ENCODE results near the gene PTPRN2.

The PTPRN2 gene

GRCh38 chr7:157801113-157801512, 786.5 kb downstream of the PTPRN2 start:
- DNase-seq (ENCODE audit: low read depth), result no peak
- TF ChIP-seq POLR2A (IDR thresholded peaks at IDR 0.05; ENCODE audit: extremely low read depth, insufficient read length) (no peak), CTCF (IDR thresholded peaks at IDR 0.05; ENCODE audit: low read depth, low read length) (no peak), MAX (IDR thresholded peaks at IDR 0.05; ENCODE audit: low read depth, low read length) (no peak)
- no peak overlapping the region for H3K4me3 ChIP-seq (ENCODE audit: low read depth, low read length)

GRCh38 chr7:157800281-157800680, 787.3 kb downstream of the PTPRN2 start:
- no peak for TF ChIP-seq CTCF (IDR thresholded peaks at IDR 0.05; ENCODE audit: low read depth, low read length)
- no peak for TF ChIP-seq POLR2A (IDR thresholded peaks at IDR 0.05; ENCODE audit: extremely low read depth, insufficient read length)
- no peak for TF ChIP-seq MAX (IDR thresholded peaks at IDR 0.05; ENCODE audit: low read depth, low read length)
- TF ChIP-seq MYC (IDR thresholded peaks at IDR 0.05; ENCODE audit: low read depth, low read length), result no peak

GRCh38 chr7:157799076-157799685, 788.4 kb downstream of the PTPRN2 start:
- no peak for TF ChIP-seq MAX (IDR thresholded peaks at IDR 0.05; ENCODE audit: low read depth, low read length)
- TF ChIP-seq POLR2A (IDR thresholded peaks at IDR 0.05; ENCODE audit: extremely low read depth, insufficient read length), result no peak
- TF ChIP-seq CTCF (IDR thresholded peaks at IDR 0.05; ENCODE audit: low read depth, low read length), result no peak
- no peak for TF ChIP-seq MYC (IDR thresholded peaks at IDR 0.05; ENCODE audit: low read depth, low read length)
- no peak overlapping the region for H3K4me3 ChIP-seq (ENCODE audit: low read depth, low read length)
- DNase-seq (ENCODE audit: low read depth), result no peak

More at GRCh38 chr7:157800281-157800680, 787.3 kb downstream of the PTPRN2 start:
- no peak overlapping the region for H3K4me3 ChIP-seq (ENCODE audit: low read depth, low read length)
- DNase-seq (ENCODE audit: low read depth), result no peak

- DNase-seq (ENCODE audit: low read depth), result no peak
- H3K4me3 ChIP-seq (ENCODE audit: low read depth, low read length), result no peak overlapping the region
- TF ChIP-seq POLR2A (IDR thresholded peaks at IDR 0.05; ENCODE audit: extremely low read depth, insufficient read length) (no peak), CTCF (IDR thresholded peaks at IDR 0.05; ENCODE audit: low read depth, low read length) (no peak), MYC (IDR thresholded peaks at IDR 0.05; ENCODE audit: low read depth, low read length) (no peak), MAX (IDR thresholded peaks at IDR 0.05; ENCODE audit: low read depth, low read length) (no peak)
These were observed 790.3 kb downstream of the PTPRN2 start for GRCh38 chr7:157797361-157797760.

- TF ChIP-seq MAX (IDR thresholded peaks at IDR 0.05; ENCODE audit: low read depth, low read length) (no peak), POLR2A (IDR thresholded peaks at IDR 0.05; ENCODE audit: extremely low read depth, insufficient read length) (no peak), CTCF (IDR thresholded peaks at IDR 0.05; ENCODE audit: low read depth, low read length) (no peak), MYC (IDR thresholded peaks at IDR 0.05; ENCODE audit: low read depth, low read length) (no peak)
- H3K4me3 ChIP-seq (ENCODE audit: low read depth, low read length), result no peak overlapping the region
- no peak for DNase-seq (ENCODE audit: low read depth)
These were observed 790.8 kb downstream of the PTPRN2 start for GRCh38 chr7:157796846-157797245.
